Stimulated activated naive CD8-positive, alpha-beta T cell treated with anti-CD3 and anti-CD28 coated beads, Interleukin-15, Interleukin-2, amounts not matched to agents 100 U/mL and 50 U/mL, for 24 hours (primary cell): ENCODE data around the gene ADAM19.
A peak's percentile ranks its signal among the peaks of the same experiment; 100 is the strongest.

Experiments used
- ATAC-seq: fragments of 150-1000 bp; cut with Tn5 transposase; one replicate; pipeline ENCODE4 v1.10.0; 2021
- DNase-seq: peaks from one replicate; pipeline ENCODE4 v3.0.0; 2021

Gene ADAM19

GRCh38 chr5:157562111-157562581 is 13.4 kb downstream of the ADAM19 start:
- no peak for ATAC-seq
- no peak for DNase-seq

GRCh38 chr5:157561110-157561509 is 14.5 kb downstream of the ADAM19 start:
- DNase-seq (no peak), ATAC-seq (no peak)

DNA sequence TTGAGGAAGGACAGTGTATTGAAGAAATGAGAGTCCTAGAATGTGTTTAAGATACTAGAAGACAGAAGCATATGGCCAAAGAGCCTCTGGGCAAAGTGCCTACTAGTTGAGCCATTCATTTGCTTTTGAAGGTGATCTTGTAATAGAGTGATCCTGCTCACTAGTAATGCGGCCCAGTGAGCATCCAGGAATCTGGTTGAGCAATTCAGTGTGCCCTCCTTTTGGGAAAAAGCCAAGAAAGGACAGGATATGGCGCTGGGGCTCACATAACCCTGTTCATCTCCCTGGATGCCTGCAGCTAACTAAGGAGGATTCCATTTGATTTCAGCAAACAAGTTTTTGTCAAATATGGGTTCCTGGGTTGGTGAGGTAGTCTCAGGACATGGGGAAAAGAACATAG is 16.3 kb downstream of the ADAM19 start:
- no peak for DNase-seq

GRCh38 chr5:157558681-157559080 is 16.9 kb downstream of the ADAM19 start:
- DNase-seq (no peak), ATAC-seq (no peak)

More for the DNA sequence above, 16.3 kb downstream of the ADAM19 start:
- ATAC-seq, result no peak

GRCh38 chr5:157558041-157558595 is 17.5 kb downstream of the ADAM19 start:
- DNase-seq (no peak), ATAC-seq (no peak)

DNA sequence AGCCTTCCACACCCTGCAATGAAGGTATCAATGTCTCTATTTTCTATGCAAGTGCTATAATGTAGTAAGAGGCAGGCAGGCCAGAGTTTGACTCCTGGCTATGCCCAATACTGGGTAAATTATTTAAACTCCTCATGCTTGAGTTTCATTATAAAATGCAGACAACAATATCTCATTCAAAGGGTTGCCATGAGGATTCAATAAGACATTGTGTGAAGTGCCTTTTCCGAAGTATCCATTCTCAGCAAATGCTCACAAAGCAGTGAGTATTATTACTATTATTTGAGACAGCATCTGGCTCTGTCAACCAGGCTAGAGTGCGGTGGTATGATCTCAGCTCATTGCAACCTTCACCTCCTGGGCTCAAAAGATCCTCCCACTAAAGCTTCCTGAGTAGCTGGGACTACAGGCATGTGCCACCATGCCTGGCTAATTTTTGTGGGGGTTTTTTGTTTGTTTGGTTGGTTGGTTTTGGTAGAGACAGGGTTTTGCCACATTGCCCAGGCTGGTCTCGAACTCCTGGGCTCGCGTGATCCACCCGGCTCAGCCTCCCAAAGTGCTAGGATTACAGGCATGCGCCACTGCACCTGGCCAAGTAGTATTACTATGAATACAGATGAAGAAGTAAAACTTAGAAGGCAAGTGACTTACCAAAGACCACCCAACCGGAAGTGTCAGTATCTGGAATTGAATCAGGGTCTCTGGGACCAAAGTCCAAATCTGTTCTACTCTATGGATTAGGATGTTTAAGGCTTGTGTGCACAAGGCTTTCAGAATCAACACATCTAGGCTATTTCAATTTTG is 18.8 kb downstream of the ADAM19 start:
- ATAC-seq (no peak), DNase-seq (no peak)

GRCh38 chr5:157555037-157555640 is 20.4 kb downstream of the ADAM19 start:
- ATAC-seq (no peak), DNase-seq (no peak)

DNA sequence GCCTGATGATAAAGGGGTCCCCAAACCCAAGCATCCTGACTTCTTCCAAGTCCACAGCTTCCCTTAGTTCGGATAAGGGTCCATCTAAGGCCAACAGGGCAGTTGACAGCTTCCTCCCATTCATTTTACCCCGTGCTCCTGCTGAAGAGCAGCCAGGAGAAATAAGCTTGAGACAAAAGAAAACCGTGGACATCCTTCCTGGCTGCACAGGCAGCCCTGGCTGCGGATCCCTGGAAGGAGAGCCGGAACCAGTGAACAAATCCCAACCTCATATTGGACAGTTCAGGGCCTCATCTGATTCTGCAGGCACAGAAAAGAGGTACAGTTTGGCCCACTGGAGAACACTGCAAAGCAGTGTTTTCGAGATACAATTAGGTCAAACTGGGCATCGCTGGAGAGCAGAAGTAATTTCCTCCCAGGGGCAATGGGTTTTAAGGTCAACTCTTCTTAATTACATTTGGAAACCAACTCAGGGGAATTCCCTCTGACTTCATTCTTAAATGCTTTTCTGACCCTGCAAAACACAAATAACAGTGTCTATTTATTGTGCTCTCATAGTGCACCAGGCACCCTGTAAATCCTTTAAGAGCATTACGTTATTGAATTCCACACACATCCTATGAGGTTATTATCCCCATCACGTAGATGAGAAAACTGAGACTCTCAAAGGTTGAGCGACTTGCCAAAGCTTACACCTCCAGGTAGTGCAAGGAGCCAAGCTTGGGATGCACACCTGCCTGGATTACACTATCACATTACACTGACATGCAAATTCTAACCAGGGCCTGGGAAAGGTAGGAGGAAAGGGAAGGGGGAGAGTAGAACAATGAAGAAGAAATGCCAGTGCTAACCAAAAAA is 21.2 kb downstream of the ADAM19 start:
- no peak for DNase-seq
- no peak for ATAC-seq

- no peak for ATAC-seq
- DNase-seq, result no peak
Observed at GRCh38 chr5:157552650-157553049, 22.9 kb downstream of the ADAM19 start.

DNA sequence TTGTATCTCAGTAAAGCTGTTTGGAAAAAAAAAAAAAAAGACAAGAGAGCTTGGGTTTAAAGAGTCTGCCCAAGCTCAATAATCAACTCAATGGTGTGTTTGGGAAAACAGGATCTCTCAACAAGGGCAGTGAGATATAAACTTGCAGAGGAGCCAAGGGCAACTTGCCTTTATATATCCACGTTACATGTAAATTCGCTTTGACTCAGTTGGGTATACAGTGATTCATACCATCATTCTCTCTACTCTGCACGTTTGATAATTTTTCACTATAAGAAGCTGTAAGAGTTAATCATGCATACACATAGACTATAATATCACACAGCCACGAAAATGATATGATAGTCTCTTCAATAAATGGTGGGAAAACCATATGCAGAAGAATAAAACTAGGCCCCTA is 24.9 kb downstream of the ADAM19 start:
- ATAC-seq (no peak), DNase-seq (no peak)

DNA sequence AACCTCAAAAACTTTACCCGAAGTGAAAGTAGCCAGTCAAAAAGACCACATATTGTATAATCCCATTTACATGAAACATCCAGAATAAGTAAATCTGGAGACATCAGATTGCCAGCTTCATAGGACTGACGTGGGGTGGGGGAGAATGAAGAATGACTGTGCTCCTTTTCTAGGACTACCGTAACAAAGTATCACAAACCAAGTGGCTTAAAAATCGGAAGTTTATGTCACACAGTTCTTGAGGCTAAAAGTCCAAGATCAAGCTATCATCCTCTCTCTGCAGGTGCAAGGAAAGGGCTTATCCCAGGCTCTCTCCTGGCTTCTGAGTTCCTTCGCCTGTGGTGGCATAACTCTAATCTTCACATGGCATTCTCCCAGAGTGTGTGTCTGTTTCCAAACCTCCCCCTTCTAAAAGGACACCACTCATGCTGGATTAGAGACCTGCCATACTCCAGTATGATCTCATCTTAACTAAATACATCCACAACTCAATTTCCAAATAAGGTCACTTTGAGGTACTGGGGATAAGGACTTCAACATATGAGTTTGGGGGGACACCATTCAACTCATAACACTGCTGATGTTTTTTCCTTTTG is 25.5 kb downstream of the ADAM19 start:
- ATAC-seq, result no peak
- DNase-seq, result no peak

- no peak for ATAC-seq
- no peak for DNase-seq
Observed at GRCh38 chr5:157549283-157549629, 26.3 kb downstream of the ADAM19 start.

- no peak for ATAC-seq
Observed at GRCh38 chr5:157548513-157549282, 26.9 kb downstream of the ADAM19 start.

GRCh38 chr5:157547941-157548512 is 27.5 kb downstream of the ADAM19 start:
- no peak for ATAC-seq
- DNase-seq, result no peak

More at GRCh38 chr5:157548513-157549282, 26.9 kb downstream of the ADAM19 start:
- DNase-seq, result no peak

- DNase-seq, result no peak
- ATAC-seq, result no peak
Observed at GRCh38 chr5:157546456-157547100, 29.0 kb downstream of the ADAM19 start.

DNA sequence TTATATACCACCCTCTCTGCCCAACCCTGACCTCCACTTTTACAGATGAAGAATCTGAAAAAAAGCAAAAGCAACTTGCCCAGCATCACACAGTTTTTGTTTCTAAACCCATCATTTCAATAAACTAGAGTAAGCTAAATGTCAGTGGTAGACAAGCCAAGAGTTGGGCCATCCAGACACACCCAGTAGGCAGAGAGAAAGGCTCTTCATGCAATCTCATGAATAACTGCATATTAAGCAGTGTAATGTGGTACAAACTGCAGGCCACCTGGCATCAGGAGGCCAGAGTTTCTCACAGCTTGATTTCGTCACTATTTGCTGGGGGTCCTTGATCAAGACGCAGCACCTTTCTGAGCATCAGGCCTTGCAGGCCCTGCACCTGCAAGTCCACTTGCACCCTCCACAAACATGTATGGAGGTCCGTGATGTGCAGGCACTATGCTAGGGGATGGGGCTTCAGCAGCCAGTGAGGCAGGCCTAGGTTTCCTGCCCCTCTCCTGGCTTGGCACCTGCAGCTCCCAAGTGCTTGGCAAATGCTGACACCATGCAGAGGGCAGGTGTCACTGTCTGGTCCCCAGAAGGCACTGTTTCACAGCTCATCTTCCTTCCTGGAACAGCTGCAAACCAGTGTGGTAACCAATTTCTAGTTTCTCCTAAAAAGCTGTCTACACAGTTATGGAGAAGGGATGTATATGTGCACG is 29.8 kb downstream of the ADAM19 start:
- DNase-seq (no peak), ATAC-seq (no peak)

- peak; percentile 12 for ATAC-seq
- DNase-seq, result no peak
Observed at GRCh38 chr5:157544623-157544989, 31.0 kb downstream of the ADAM19 start.

- ATAC-seq (no peak), DNase-seq (no peak)
Observed at GRCh38 chr5:157543825-157544622, 31.6 kb downstream of the ADAM19 start.
